A549 treated with CORT108297 at 1 μM for 4 hours (cell line): ENCODE measurements around the gene PTPN23. TPM values are rescaled to one million over a fixed set of nuclear protein-coding genes. Genes with fewer than 3 reads are reported as not detected.

ENCODE experiments used
- total RNA-seq: library from RNA; stranded (reverse); fragments of 200-300 nt; extraction: Qiagen RNA extraction; gene quantifications from 5 replicates; pipeline ENCODE4 v1.2.3, GENCODE V29; 2022

The PTPN23 gene
- total RNA-seq: 22.5 to 25.3 TPM (median 24.1 TPM) in 5 replicates

DNA sequence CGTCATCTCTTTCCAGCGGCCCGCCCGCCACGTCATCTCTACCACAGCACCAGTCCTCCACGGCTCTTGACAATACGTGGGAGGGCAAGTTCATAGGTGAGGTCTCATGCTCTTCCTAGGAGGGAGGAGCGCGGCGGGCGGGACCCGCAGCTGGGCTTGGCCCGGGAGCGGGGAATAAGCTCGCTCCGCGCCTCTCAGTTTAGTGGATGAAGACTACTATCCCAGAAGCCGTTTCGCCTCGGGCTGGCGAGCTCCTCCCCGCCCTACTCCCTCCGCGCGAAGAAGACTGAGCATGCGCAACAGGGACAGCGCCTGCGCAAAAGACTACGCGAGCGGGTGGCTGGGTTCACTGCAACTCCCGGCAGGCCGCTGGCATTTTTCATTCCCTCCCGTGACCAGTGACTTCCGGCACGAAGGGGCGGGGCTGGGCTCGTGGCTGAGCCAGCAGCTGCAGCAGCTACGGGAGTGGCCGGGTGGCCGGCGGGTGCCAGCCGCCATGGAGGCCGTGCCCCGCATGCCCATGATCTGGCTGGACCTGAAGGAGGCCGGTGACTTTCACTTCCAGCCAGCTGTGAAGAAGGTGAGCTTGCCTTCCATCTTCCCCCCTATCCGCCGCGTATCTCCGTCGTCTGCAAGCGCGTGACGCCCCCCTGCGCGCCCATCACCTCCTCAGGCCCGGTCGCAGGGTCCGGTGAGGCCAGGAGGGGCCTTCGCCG is at the start of gene PTPN23:
Gene PTPN23, plus strand, starts transcription at position 421 of the 716 bp plus-strand sequence. Its CDS starts 76 bp downstream, at position 497.

Other genes starting within 250 kb of the PTPN23 start
- 15.7 to 25.4 TPM (median 17.7 TPM) in 5 replicates for gene SETD2, start 216.9 kb upstream of the PTPN23 start, total RNA-seq
- gene KIF9, start 98.2 kb upstream of the PTPN23 start, total RNA-seq: 18.4 to 23.4 TPM (median 20.7 TPM) in 5 replicates
- gene KLHL18, start 98.1 kb upstream of the PTPN23 start, total RNA-seq: 15.7 to 20.1 TPM (median 19.0 TPM) in 5 replicates
- gene SCAP, start 94.9 kb downstream of the PTPN23 start, total RNA-seq: 21.2 to 31.7 TPM (median 30.0 TPM) in 5 replicates
- 26.6 to 29.5 TPM (median 27.6 TPM) in 5 replicates for gene ELP6, start 132.7 kb downstream of the PTPN23 start, total RNA-seq
- 0.68 to 1.4 TPM (median 0.98 TPM) in 5 replicates for gene CSPG5, start 197.8 kb downstream of the PTPN23 start, total RNA-seq